Activated naive CD4-positive, alpha-beta T cell (primary cell): Measurements from ENCODE around the gene ZBTB7A.
"Not testable (repeated sequence)": the region's sequence is repeated elsewhere in the genome, so short reads cannot be mapped to it uniquely, and the experiment has no call there.

Source experiments
- DNase-seq, 4 experiments: peaks; one replicate each; lab custom pipeline; 2025; lab: John Stamatoyannopoulos, UW

ZBTB7A gene

DNA sequence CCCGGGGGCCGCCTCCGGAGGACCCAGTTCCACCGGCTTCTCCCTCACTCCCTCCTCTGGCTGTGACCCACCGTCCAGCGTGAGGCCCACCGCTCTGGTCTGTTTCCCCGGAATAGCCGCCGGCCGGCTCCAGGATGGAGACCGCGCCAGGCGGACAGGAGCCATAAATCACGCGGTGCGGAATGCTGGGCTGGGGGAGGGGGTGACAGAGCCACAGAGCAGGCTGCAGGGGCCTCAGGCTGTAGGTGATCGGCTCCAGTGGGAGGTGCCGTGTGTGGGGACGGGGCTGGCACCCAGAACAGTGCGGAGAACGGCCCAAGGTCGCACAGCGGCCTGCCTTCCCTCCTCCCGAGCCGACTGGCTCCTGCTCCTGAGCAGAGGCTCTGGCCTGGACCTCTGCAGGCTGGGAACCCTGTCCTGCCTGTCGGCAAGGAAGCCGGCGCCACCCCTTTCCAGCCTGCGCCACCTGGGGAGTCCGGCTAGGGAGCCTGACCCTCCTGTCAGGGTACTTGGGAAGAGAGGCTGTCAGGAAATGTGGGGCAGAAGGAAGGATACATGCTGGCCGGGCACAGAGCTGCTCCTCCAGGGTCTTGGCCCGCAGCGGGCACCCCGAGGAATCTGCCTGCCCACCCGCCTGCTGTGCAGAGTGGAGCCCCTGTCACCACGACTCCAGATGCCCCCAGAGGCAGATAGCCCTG, 50.8 kb downstream of the ZBTB7A start:
- DNase-seq = no peak

DNA sequence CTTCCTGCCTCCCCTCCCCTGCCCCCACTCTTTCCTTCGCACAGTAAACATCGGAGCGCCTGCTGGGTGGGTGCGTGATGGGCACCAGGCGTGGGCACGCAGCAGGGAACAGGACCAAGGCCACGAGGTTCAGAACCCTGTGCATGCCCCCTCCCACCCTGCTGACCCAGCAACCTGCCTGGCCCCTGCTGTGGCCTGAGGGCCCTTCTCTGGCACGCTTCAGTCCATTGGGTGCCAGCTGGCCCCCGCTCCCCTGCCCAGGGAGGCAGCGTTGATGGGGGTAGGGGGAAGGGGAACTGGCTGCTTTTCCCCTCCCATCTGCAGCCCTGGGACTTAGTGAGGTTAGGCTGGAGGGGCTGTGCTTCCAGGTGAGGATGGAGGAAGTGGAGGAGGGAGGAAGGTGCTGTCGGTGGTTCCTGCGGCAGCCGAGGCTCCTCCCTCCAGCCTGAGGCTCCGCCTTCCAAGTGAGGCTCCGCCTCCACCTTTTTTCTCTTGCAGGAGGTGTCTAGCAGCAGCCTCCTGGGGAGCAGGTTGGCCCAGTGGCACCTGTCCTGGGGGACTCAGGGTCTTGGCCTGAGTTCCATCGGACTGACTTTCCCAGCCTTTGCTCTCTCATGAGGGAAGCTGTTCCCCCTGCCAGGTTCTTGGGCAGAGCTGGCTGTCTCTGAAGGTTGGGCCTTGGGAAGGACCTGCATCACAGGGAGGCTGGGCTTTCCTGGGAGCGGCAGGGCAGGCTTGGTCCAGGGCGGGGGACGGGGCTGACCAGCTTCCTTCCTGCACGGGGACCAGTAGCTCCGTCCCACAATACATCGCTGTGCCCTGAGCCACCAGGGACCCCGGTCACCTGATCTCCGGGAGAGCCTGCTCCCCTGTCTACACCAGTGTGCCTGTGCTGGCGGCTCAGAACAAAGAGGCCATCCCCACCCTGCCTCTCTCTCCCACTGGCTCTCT, 51.9 kb downstream of the ZBTB7A start:
- peak in 1 of 4 experiments; percentile 20 for DNase-seq

DNA sequence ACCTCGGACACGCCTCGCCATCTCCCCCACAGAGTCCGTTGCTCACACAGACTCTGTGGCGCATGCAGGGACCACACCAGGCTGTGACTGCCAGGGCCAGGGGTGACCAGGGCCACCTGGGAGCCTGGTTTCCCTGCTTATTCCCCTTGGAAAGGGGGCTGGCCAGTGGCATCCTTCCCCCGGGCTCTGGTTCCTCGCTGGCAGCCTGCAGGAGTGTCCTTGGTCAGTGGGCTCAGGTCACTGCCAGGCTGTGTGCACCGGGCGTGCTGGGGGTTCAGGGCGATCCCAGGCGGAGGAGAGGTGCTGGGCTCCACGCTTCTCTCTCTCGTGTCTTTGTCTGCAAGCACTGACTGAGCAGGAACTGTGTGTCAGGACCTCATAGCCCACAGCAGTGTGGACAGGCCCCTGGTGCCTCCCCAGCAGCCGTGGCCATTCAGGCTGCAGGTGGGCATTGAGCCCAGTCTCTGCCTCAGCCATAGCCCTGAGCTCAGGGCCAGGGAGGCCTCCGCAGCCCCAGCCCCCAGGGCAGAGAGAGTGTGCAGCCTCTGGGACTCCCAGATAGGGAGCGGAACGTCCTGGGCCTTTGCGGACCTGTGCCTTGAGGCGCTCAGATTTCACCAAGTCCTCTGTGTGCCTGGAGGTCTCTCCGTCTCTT, 52.7 kb downstream of the ZBTB7A start:
- no peak for DNase-seq

DNA sequence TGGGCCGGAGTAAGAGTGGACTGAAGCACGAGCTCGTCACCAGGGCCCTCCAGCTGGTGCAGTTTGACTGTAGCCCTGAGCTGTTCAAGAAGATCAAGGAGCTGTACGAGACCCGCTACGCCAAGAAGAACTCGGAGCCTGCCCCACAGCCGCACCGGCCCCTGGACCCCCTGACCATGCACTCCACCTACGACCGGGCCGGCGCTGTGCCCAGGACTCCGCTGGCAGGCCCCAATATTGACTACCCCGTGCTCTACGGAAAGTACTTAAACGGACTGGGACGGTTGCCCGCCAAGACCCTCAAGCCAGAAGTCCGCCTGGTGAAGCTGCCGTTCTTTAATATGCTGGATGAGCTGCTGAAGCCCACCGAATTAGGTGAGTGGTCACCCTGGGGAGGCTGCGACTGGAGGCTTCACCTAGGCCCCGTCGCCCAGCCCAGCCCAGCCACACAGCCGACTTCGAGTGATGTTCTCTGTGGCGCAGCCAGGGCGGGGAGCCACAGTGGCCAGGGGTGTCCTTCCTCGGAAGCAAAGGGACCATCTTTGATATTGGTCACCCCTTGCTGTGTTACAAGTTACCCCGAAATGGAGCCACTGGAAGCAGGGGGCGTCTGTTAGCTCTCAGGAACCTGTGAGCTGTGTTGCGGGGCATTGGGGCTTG, 53.6 kb downstream of the ZBTB7A start:
- DNase-seq = no peak

DNA sequence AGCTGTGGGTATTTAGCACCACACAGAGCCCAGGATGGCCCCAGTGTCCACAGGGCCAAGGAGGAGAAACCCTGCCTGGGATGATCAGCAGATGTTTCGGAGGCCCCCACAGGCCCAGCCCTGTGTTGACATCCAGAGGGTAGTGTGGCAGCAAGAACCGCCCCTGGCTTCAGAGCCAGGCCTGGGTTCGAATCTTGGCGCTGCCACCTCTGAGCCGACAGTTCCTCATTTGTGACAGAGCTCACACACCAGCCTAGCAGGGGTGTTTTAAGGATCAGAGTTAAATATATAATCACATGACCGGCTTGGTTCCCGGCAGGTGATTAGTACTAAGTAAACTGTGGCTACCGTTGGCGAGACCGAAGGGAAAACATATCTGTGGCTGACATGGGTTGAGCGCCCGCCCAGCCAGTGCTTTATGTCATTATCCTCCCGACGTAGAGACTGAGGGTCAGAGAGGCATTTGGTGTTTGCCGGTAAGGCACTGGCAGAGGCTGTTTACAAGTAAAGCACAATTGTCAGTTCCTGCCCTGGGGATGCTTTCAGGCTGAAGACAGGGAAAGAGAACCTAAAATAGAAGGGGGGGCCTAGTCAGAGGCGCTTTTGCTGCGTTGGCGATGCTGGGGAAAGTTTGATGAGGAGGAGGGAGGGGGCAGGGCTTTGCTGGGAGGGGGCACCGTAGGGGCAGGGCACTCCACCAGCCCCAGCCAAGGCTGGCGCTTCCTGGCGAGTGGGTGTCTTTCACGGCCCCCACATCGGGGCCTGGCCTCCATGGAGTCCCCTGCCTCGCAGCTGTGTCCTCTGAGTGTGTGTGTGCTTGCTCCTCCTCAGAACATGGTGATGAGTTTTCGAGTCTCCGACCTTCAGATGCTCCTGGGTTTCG, 54.4 kb downstream of the ZBTB7A start:
- no peak for DNase-seq

DNA sequence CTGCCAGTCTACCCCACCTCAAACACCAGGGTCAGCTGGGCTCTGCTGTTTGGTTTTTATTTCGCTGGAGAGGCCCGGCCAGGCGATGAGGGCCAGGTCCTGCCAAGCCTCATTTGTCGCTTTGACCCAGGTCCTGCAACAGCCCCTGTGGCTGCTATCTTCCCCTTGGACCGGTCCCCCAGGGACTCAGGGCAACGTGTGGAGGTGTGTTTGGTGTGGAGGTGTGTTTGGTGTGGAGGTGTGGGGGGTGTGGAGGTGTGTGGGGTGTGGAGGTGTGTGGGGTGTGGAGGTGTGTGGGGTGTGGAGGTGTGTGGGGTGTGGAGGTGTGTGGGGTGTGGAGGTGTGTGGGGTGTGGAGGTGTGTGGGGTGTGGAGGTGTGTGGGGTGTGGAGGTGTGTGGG, 55.3 kb downstream of the ZBTB7A start:
- not testable (repeated sequence) for DNase-seq

DNA sequence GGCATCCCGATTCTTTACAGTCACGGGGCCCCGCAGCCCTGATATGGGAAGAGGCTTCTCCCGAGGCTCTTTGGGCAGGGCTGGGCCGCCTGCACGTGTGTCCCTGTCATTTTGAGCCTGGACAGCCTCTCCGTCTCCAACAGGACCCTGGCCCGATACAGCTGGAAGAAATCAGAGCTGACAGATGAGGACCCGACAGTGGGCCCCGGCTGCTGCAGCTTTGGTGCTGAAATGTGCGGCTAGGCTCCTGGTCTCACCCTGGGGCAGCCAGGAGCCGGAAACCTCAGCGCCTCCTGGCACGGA, 55.9 kb downstream of the ZBTB7A start:
- no peak for DNase-seq

DNA sequence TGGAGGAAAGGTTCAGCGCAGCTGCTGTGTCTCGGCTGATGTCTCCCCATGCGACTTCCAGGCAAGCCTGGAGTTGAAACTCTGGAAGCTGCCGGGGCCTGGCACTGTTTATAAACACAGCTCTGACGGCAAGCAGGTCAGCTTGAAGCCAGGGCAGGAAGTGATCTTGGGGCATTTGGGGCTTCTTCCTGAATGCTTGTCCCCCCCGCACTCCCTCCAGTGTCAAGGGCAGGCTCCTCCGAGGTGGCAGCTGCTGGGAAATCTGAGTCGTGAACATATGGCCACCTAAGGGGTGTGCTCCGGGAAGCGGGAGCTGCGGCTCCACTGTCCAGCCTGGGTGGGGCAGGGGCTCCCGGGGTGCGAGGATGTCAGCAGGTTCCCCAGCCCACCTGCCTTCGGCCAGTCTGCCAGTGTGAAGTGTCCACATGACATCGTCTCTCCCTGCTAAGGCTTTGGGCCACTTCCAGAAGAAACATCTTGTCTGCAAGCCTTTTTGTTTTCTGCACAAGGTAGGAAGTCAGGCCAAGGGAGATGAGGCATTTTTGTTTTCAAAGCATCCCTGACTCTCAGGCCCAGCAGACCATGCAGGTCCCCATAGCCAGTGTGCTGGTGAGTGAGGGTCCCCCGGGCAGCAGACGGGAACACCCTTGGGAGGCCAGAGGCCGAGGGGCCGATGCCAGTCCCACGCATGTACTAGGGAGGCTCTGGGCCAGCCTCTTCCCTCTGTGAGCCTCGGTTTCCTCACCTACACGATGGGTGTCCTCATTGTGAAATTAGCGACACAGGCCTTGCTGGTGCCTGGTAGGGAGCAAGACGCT, 56.5 kb downstream of the ZBTB7A start:
- no peak for DNase-seq

DNA sequence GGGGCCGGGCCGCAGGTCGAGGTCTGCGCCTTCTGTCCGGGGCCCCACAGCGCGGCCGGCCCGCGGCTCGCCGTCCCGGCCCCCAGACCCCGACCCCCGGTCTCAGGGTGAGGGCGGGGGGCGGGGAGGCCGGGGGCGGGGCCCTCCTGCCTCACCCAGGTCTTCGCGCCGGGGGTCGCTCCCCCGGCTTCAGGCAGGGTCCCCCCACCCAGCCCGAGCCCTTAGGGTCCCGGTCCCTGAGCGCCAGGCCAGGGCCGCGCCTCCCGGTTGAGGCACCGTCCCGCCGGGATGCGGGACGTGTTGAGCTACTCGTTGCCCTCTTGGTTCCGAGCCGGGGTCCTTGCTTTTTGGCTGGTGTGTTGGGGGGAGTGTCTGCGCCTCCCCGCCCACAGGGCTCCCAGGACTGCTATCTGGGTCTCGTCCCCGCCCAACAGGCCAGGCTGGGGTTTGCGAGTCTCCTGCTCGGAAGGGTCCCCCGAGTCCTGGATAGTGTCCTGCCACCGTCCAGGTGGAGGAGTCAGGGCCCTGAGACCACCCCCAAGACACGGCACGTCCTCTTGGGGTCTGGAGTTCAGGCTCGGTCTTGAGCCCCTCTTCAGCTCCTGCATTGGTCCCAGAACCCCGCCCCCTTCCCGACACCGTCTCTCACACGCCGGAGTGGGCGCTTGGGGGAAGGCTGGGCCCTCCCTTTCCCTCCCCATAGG, 58.7 kb downstream of the ZBTB7A start:
- DNase-seq = peak in 1 of 4 experiments; percentile 16

DNA sequence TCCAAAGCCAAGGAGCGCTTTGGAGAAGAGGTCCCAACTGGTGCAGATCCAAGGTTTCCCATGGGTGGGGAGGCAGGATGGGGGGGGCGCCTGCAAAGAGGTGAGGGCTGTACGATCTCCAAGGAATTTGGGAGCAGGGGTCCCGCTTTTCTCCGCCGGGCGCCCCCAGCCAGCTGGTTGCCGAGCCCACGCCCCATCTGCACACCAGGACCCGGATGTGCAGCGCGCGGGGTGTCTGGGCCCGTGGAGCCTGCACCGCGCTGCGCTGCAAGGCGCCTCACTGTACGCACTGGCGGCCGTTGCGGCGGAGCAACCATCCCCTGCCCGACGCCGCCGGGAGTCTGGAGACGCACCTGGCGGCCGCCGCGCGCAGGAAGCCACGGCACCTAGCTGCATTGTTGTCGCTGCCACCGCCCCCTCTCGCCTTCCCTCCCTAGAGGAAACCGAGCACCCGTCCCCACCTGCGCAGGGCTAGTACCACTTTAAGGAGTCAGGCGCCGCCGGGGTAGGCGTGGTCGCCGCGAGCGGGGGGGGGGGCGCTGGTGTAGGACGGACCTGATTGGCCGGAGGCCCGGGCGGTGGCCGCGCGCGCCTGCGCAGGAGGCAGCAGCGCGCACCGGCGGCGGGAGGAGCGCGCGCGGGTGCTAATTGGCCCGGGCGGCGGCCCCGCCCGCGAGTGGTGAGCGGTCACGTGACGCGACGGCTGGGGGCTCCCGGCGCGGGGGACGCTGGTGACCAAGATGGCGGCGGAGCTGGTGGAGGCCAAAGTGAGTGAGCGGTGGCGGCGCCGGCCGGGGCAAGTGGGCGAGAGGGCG, 59.5 kb downstream of the ZBTB7A start, which contains the start of gene PIAS4:
Gene PIAS4, plus strand, starts transcription at position 716 of the 815 bp plus-strand sequence. Its CDS starts 25 bp downstream, at position 741.
- DNase-seq = peak; percentile 89 to 98 (median 95)

DNA sequence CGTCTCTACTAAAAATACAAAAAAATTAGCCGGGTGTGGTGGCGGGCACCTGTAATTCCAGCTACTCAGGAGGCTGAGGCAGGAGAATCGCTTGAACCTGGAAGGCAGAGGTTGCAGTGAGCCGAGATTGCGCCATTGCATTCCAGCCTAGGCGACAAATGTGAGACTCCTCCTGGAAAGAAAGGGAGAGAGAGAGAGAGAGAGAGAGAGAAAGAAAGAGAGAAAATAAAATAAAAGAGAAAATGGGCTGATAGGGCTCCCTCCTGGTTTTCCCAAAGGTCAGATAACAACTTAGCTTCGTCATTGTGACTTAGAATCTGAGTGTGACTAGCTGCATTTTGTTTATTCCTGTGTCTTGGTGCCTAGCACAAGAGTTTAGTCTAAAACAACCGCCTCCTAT, 61.3 kb downstream of the ZBTB7A start:
- DNase-seq = not testable (repeated sequence)

DNA sequence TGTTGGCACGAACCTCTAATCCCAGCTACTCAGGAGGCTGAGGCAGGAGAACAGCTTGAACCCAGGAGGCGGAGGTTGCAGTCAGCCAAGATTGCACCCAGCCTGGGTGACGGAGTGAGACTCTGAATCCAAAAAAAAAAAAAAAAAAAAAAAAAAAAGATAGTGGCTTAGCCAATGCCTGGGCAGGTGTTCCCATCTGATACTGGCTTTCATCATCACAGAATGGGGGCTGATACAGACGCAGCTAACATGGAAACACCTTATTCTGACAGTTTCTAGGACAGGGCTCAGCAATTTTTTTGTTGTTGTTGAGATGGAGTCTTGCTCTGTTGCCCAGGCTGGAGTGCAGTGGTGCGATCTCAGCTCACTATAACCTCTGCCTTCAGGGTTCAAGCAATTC, 65.9 kb downstream of the ZBTB7A start:
- not testable (repeated sequence) for DNase-seq

DNA sequence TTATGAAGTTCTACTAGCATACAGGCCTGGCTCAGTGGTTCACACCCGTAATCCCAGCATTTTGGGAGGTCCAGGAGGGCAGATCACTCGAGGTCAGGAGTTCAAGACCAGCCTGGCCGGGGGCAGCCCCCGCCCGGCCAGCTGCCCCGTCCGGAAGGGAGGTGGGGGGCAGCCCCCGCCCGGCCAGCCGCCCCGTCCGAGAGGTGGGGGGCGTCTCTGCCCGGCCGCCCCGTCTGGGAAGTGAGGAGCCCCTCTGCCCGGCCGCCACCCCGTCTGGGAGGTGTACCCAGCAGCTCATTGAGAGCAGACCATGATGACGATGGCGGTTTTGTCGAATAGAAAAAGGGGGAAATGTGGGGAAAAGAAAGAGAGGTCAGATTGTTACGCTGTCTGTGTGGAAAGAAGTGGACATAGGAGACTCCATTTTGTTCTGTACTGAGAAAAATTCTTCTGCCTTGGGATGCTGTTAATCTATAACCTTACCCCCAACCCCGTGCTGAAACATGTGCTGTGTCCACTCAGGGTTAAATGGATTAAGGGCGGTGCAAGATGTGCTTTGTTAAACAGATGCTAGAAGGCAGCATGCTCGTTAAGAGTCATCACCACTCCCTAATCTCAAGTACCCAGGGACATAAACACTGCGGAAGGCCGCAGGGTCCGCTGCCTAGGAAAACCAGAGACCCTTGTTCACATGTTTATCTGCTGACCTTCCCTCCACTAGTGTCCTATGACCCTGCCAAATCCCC, 67.9 kb downstream of the ZBTB7A start:
- not testable (repeated sequence) for DNase-seq

DNA sequence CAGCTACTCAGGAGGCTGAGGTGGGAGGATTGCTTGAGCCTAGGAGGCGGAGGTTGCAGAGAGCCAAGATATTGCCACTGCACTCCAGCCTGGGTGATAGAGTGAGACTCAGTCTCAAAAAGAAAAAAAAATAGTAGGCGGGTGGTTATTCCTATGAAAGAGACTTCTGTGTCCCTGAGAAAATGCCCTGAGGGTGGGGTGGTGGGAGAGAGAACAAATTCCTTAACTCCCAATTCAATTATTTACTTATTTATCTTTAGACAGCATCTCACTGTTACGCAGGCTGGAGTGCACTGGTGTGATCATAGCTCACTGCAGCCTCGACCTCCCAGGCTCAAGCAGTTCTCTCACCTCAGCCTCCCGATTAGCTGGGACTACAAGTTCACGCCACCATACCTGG, 71.1 kb downstream of the ZBTB7A start:
- DNase-seq = no peak
